ENCODE results near the gene ATP10A. TPM values are rescaled to one million over a fixed set of nuclear protein-coding genes. Genes with fewer than 3 reads are reported as not detected.

Gene ATP10A
- polyA plus RNA-seq, 1 of the 3 experiments (the other 2 are of a cell fraction) = not detected

DNA sequence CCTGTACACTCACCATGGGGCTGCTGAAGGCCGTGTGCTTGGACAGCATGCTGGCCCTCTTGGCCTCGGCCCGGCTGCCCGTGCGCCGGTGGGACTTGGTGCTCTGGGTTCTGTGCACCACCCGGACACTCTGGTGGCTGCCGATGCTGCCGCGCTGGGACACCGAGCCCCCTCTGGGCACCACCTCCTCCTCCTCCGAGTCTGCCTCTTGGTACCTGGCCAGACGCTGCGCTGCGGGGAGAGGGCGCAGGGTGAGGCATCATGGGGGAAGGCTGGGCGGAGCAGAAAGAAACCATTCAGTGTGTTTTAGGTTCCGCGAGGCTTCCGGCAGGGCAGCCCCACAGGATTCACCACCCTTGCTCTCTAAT lies 145.0 kb downstream of the ATP10A start:
- Histone ChIP-seq H3K79me2 (ENCODE audit: insufficient read depth) (no peaks in the 10 kb centered on the region), H3K4me1 (ENCODE audit: control insufficient read depth in 1 of 2, insufficient read depth in 2 of 2, low read depth in 1 of 2, low read length in 1 of 2) (peaks cover 0 to 15% of the 10 kb centered on the region in 2 experiments; a peak in 2 of 4 replicates), H3K4me3 (ENCODE audit: low read depth in 2 of 2, low read length in 1 of 2) (no peak overlapping the region), H3K9me2 (no peaks in the 10 kb centered on the region), H3F3A (replicated peaks; ENCODE audit: insufficient read depth) (no peaks in the 10 kb centered on the region), H2AFZ (ENCODE audit: low read depth) (no peak overlapping the region), H3K36me3 (replicated peaks in 1 of 2; ENCODE audit: control insufficient read depth in 1 of 2, insufficient read depth in 2 of 2, low read length in 1 of 2) (no peaks in the 10 kb centered on the region), H3K27ac (ENCODE audit: low read depth in 2 of 2, low read length in 1 of 2) (no peak overlapping the region), H3K4me2 (no peak overlapping the region), H4K20me1 (ENCODE audit: insufficient read depth) (no peaks in the 10 kb centered on the region), H3K9ac (no peak overlapping the region), H3K27me3 (ENCODE audit: insufficient read depth) (no peaks in the 10 kb centered on the region), H3K9me3 (no peaks in the 10 kb centered on the region)
- ChIA-PET POLR2A (no interaction called here), CTCF (interaction anchor here (4.1 kb wide), 1 partner anchor 8 kb away, joined by 25 read pairs; no protein-coding TSS in a partner anchor)
- 75% methylated on average over 10 of the region's 20 CpGs for WGBS (ENCODE audit: low lambda C conversion rate)
- DNase-seq = no peak
- TF ChIP-seq MXI1 (IDR thresholded peaks at IDR 0.05; ENCODE audit: low read depth, low read length) (no peak), FOXJ3 (CRISPR knock-in tag; IDR thresholded peaks at IDR 0.05) (no peak), ELF1 (IDR thresholded peaks at IDR 0.05) (no peak), TAF1 (IDR thresholded peaks at IDR 0.05; ENCODE audit: borderline replicate concordance, low read depth, low read length) (no peak), GABPA (IDR thresholded peaks at IDR 0.05; ENCODE audit: low read depth) (no peak), FOXM1 (IDR thresholded peaks at IDR 0.05; ENCODE audit: low read depth) (no peak), MAX (IDR thresholded peaks at IDR 0.05; ENCODE audit: low read depth) (no peak), TEAD4 (IDR thresholded peaks at IDR 0.05; ENCODE audit: borderline replicate concordance, insufficient read depth) (no peak), CTCF (IDR thresholded peaks at IDR 0.05) (no peak), EZH2phosphoT487 (IDR thresholded peaks at IDR 0.05; ENCODE audit: borderline replicate concordance, low read depth) (no peak), GATA2 (CRISPR knock-in tag; IDR thresholded peaks at IDR 0.05) (no peak)
- TF ChIP-seq, protein P1, sequence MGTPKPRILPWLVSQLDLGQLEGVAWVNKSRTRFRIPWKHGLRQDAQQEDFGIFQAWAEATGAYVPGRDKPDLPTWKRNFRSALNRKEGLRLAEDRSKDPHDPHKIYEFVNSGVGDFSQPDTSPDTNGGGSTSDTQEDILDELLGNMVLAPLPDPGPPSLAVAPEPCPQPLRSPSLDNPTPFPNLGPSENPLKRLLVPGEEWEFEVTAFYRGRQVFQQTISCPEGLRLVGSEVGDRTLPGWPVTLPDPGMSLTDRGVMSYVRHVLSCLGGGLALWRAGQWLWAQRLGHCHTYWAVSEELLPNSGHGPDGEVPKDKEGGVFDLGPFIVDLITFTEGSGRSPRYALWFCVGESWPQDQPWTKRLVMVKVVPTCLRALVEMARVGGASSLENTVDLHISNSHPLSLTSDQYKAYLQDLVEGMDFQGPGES (IDR thresholded peaks at IDR 0.05; ENCODE audit: low read depth, low read length) = no peak

GRCh38 chr15:25717457-25718168 lies 145.5 kb downstream of the ATP10A start:
- Histone ChIP-seq H3K79me2 (ENCODE audit: insufficient read depth) (no peaks in the 10 kb centered on the region), H3K36me3 (replicated peaks in 1 of 2; ENCODE audit: control insufficient read depth in 1 of 2, insufficient read depth in 2 of 2, low read length in 1 of 2) (no peaks in the 10 kb centered on the region), H3K9ac (no peak overlapping the region), H3K4me1 (ENCODE audit: control insufficient read depth in 1 of 2, insufficient read depth in 2 of 2, low read depth in 1 of 2, low read length in 1 of 2) (peaks cover 0 to 15% of the 10 kb centered on the region in 2 experiments; a peak in 2 of 4 replicates), H3K4me3 (ENCODE audit: low read depth in 2 of 2, low read length in 1 of 2) (no peak overlapping the region), H3K4me2 (no peak overlapping the region), H3K27ac (ENCODE audit: low read depth in 2 of 2, low read length in 1 of 2) (no peak overlapping the region), H3K9me3 (no peaks in the 10 kb centered on the region), H4K20me1 (ENCODE audit: insufficient read depth) (no peaks in the 10 kb centered on the region), H2AFZ (ENCODE audit: low read depth) (no peak overlapping the region), H3K9me2 (no peaks in the 10 kb centered on the region), H3K27me3 (ENCODE audit: insufficient read depth) (no peaks in the 10 kb centered on the region), H3F3A (replicated peaks; ENCODE audit: insufficient read depth) (no peaks in the 10 kb centered on the region)
- no peak for DNase-seq
- TF ChIP-seq PBX3 (IDR thresholded peaks at IDR 0.05) = no peak
- no peak for TF ChIP-seq TAF1 (IDR thresholded peaks at IDR 0.05; ENCODE audit: borderline replicate concordance, low read depth, low read length)
- TF ChIP-seq ELF1 (IDR thresholded peaks at IDR 0.05) = no peak
- no peak for TF ChIP-seq SMC3 (IDR thresholded peaks at IDR 0.05; ENCODE audit: low read depth, low read length)
- TF ChIP-seq, protein P2, sequence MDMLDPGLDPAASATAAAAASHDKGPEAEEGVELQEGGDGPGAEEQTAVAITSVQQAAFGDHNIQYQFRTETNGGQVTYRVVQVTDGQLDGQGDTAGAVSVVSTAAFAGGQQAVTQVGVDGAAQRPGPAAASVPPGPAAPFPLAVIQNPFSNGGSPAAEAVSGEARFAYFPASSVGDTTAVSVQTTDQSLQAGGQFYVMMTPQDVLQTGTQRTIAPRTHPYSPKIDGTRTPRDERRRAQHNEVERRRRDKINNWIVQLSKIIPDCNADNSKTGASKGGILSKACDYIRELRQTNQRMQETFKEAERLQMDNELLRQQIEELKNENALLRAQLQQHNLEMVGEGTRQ (IDR thresholded peaks at IDR 0.05; ENCODE audit: borderline replicate concordance, low read depth, low read length) = no peak
- POLR2A ChIA-PET = no interaction called here
- CTCF ChIA-PET = interaction anchor here (1.2 kb wide), 1 partner anchor 217 kb away, joined by 3 read pairs; no protein-coding TSS in a partner anchor
- WGBS (ENCODE audit: low lambda C conversion rate) = 33% methylated on average over 12 of the region's 14 CpGs
